HG02571 (cell line): Measurements from ENCODE around the gene PHF3.
A peak's percentile ranks its signal among the peaks of the same experiment; 100 is the strongest.

Experiments
- ATAC-seq: cut with Tn5 transposase; IDR thresholded peaks from one replicate; pipeline ENCODE4 v1.9.1; 2021; ENCODE audit warnings: mild to moderate bottlenecking, moderate library complexity; ENCODE audit not compliant: unreplicated experiment

The PHF3 gene

GRCh38 chr6:63635588-63636517, at the start of gene PHF3:
Gene PHF3 (plus strand): TSS chr6:63635802. CDS start chr6:63646552, 10,750 bp downstream.
- ATAC-seq = peak; percentile 86

- no peak for ATAC-seq
Observed at GRCh38 chr6:63589952-63590411, 45.6 kb upstream of the PHF3 start.

- ATAC-seq = no peak
Observed at GRCh38 chr6:63592886-63593285, 42.7 kb upstream of the PHF3 start.

- no peak for ATAC-seq
Observed at GRCh38 chr6:63597141-63598048, 38.2 kb upstream of the PHF3 start.

- ATAC-seq = peak; percentile 99
Observed at GRCh38 chr6:63598049-63599036, 37.3 kb upstream of the PHF3 start.

- ATAC-seq = no peak
Observed at GRCh38 chr6:63599243-63599642, 36.4 kb upstream of the PHF3 start.

- no peak for ATAC-seq
Observed at GRCh38 chr6:63600136-63600535, 35.5 kb upstream of the PHF3 start.

GRCh38 chr6:63609231-63609630, 26.4 kb upstream of the PHF3 start:
- ATAC-seq = no peak

GRCh38 chr6:63610944-63611343, 24.7 kb upstream of the PHF3 start:
- no peak for ATAC-seq

GRCh38 chr6:63611560-63611959, 24.0 kb upstream of the PHF3 start:
- ATAC-seq = no peak

- no peak for ATAC-seq
Observed at GRCh38 chr6:63615590-63615989, 20.0 kb upstream of the PHF3 start.

- ATAC-seq = no peak
Observed at GRCh38 chr6:63624091-63624490, 11.5 kb upstream of the PHF3 start.

- ATAC-seq = no peak
Observed at GRCh38 chr6:63630466-63630865, 5.1 kb upstream of the PHF3 start.

GRCh38 chr6:63634630-63635029, 972 bp upstream of the PHF3 start:
- ATAC-seq = no peak

GRCh38 chr6:63635215-63635587, 401 bp upstream of the PHF3 start:
- ATAC-seq = peak; percentile 18

GRCh38 chr6:63636518-63637021, 968 bp downstream of the PHF3 start:
- ATAC-seq = peak; percentile 9

- ATAC-seq = no peak
Observed at GRCh38 chr6:63637865-63638445, 2.4 kb downstream of the PHF3 start.

GRCh38 chr6:63640062-63640461, 4.5 kb downstream of the PHF3 start:
- ATAC-seq = no peak

- no peak for ATAC-seq
Observed at GRCh38 chr6:63643862-63644261, 8.3 kb downstream of the PHF3 start.
